ENCODE data around the gene IRAK2.
"Not testable (repeated sequence)": the region's sequence is repeated elsewhere in the genome, so short reads cannot be mapped to it uniquely, and the experiment has no call there.

Gene IRAK2

DNA sequence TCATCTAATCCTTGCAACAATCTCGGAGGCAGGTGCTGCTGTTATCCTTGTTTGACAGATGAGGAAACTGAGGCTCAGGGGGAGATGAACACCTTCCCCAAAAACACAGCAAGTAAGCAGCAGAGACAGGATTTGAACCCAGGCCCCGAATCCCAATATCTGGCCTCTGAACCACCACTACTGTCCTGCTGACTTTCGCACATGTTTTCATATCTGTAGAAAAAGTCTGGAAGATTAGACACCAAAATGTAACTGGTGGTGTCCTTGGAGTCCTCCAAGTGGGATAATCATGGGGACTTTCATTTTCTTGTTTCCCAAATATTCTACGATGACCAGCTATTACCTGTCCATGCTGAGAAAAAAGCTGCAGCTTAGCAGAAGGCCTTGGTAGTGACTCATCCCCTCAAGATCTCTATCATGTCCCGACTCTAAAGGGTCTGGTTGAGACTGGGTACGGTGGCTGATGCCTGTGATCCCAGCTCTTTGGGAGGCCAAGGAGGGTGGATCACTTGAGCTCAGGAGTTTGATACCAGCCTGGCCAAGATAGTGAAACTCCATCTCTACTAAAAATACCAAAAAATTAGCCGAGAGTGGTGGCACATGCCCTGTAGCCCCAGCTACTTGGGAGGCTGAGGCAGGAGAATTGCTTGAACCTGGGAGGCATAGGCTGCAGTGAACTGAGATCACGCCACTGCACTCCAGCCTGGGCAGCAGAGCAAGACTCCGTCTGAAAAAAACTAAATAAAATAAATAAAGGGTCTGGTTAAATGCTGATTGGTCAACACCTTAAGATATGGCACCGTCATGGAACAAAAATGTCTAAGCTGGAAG lies 8.6 kb downstream of the IRAK2 start:
- Histone ChIP-seq H3K27ac (ENCODE audit: low read length) (no peak overlapping the region), H3K36me3 (ENCODE audit: insufficient read depth, low read length) (no peaks in the 10 kb centered on the region), H3K9me3 (ENCODE audit: insufficient read depth, low read length, severe bottlenecking) (peaks cover 14% of the 10 kb centered on the region), H4K20me1 (ENCODE audit: insufficient read depth, low read length) (no peaks in the 10 kb centered on the region), H3K27me3 (ENCODE audit: insufficient read depth, low read length, poor library complexity) (no peaks in the 10 kb centered on the region), H3K4me1 (ENCODE audit: insufficient read depth, low read length) (no peaks in the 10 kb centered on the region), H3K4me2 (ENCODE audit: insufficient read depth, low read length) (no peak overlapping the region), H3K9ac (ENCODE audit: low read depth, low read length) (no peak overlapping the region), H3K79me2 (ENCODE audit: insufficient read depth, low read length) (no peaks in the 10 kb centered on the region), H3K4me3 (ENCODE audit: low read depth in 1 of 2, low read length in 2 of 2) (no peak overlapping the region), H2AFZ (ENCODE audit: low read depth, low read length) (no peak overlapping the region)
- DNase-seq (no peak), ATAC-seq (ENCODE audit: insufficient read depth, low read depth) (no peak)
- TF ChIP-seq, protein P1, sequence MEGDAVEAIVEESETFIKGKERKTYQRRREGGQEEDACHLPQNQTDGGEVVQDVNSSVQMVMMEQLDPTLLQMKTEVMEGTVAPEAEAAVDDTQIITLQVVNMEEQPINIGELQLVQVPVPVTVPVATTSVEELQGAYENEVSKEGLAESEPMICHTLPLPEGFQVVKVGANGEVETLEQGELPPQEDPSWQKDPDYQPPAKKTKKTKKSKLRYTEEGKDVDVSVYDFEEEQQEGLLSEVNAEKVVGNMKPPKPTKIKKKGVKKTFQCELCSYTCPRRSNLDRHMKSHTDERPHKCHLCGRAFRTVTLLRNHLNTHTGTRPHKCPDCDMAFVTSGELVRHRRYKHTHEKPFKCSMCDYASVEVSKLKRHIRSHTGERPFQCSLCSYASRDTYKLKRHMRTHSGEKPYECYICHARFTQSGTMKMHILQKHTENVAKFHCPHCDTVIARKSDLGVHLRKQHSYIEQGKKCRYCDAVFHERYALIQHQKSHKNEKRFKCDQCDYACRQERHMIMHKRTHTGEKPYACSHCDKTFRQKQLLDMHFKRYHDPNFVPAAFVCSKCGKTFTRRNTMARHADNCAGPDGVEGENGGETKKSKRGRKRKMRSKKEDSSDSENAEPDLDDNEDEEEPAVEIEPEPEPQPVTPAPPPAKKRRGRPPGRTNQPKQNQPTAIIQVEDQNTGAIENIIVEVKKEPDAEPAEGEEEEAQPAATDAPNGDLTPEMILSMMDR (IDR thresholded peaks at IDR 0.05; ENCODE audit: borderline replicate concordance, extremely low read depth, low read length, poor library complexity, severe bottlenecking), result no peak
- TF ChIP-seq EZH2 (IDR thresholded peaks at IDR 0.05; ENCODE audit: borderline replicate concordance, low read depth, low read length, severe bottlenecking), result no peak

DNA sequence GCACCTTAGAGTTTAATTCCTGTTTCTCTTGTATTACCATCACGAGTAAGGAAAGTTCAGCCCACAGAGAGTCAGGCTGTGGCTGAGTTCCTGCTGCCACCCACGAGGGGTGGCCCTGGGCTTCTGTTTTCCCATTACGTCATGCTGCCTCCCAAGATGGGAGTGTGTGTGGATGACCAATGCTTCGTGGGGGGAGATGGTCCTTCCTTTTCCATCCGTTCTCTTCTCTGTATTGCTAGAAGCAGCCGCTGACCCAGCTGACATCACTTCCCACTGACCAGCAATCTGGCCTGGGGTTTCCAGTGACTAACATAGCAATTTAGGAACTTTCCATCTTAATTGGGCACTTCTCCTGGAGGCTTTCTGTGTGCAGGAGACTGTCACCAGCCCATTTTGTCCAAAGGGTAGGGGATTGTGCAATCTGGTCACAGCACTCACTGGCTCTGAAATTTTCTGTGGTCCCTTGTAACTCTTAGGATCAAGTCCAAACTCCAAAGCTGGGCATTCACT lies 9.3 kb downstream of the IRAK2 start:
- no peak overlapping the region for H2AFZ ChIP-seq (ENCODE audit: low read depth, low read length)
- H3K9me3 ChIP-seq (ENCODE audit: insufficient read depth, low read length, severe bottlenecking), result peaks cover 8% of the 10 kb centered on the region
- H3K4me2 ChIP-seq (ENCODE audit: insufficient read depth, low read length), result no peak overlapping the region
- no peak overlapping the region for H3K4me3 ChIP-seq (ENCODE audit: low read depth in 1 of 2, low read length in 2 of 2)
- H3K27me3 ChIP-seq (ENCODE audit: insufficient read depth, low read length, poor library complexity), result no peaks in the 10 kb centered on the region
- DNase-seq (no peak), ATAC-seq (ENCODE audit: insufficient read depth, low read depth) (no peak)
- no peaks in the 10 kb centered on the region for H4K20me1 ChIP-seq (ENCODE audit: insufficient read depth, low read length)
- H3K79me2 ChIP-seq (ENCODE audit: insufficient read depth, low read length), result no peaks in the 10 kb centered on the region
- no peaks in the 10 kb centered on the region for H3K36me3 ChIP-seq (ENCODE audit: insufficient read depth, low read length)
- no peaks in the 10 kb centered on the region for H3K4me1 ChIP-seq (ENCODE audit: insufficient read depth, low read length)
- no peak overlapping the region for H3K27ac ChIP-seq (ENCODE audit: low read length)
- no peak for TF ChIP-seq EZH2 (IDR thresholded peaks at IDR 0.05; ENCODE audit: borderline replicate concordance, low read depth, low read length, severe bottlenecking)
- TF ChIP-seq, protein P1 (IDR thresholded peaks at IDR 0.05; ENCODE audit: borderline replicate concordance, extremely low read depth, low read length, poor library complexity, severe bottlenecking), result no peak
- no peak overlapping the region for H3K9ac ChIP-seq (ENCODE audit: low read depth, low read length)

DNA sequence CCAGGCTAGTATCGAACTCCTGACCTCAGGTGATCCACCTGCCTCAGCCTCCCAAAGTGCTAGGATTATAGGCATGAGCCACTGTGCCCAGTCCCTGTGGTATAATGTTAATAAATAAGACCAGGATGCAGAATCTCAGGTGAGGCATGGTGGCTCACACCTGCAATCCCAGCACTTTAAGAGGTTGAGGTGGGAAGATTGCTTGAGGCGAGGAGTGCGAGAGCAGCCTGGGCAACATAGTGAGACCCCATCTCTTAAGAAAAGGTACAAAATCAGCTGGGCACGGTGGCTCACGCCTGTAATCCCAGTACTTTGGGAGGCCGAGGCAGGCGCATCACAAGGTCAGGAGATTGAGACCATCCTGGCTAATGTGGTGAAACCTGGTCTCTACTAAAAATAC lies 10.6 kb downstream of the IRAK2 start:
- not testable (repeated sequence) for H3K27me3 ChIP-seq (ENCODE audit: insufficient read depth, low read length, poor library complexity); H3K27ac ChIP-seq (ENCODE audit: low read length)

DNA sequence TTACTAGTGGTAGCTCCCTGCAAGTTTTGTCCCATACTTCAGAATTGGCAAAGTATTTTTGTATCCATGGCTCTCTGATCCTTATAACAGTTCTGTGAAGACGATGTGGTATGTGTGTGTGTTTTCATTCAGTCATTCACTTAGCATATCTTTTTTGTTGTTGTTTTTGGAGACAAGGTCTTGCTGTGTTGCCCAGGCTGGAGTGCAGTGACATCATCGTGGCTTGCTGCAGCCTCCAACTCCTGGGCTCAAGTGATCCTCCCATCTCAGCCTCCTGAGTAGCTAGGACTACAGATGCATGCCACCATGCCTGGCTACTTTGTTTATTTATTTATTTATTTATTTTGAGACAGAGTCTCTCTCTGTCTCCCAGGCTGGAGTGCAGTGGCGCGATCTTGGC lies 11.4 kb downstream of the IRAK2 start:
- H3K4me2 ChIP-seq (ENCODE audit: insufficient read depth, low read length); H3K79me2 ChIP-seq (ENCODE audit: insufficient read depth, low read length); H3K4me3 ChIP-seq (ENCODE audit: low read depth in 1 of 2, low read length in 2 of 2); H3K36me3 ChIP-seq (ENCODE audit: insufficient read depth, low read length); H3K9ac ChIP-seq (ENCODE audit: low read depth, low read length); H2AFZ ChIP-seq (ENCODE audit: low read depth, low read length); H4K20me1 ChIP-seq (ENCODE audit: insufficient read depth, low read length); H3K4me1 ChIP-seq (ENCODE audit: insufficient read depth, low read length); DNase-seq; H3K27me3 ChIP-seq (ENCODE audit: insufficient read depth, low read length, poor library complexity); H3K27ac ChIP-seq (ENCODE audit: low read length); ATAC-seq (ENCODE audit: insufficient read depth, low read depth); H3K9me3 ChIP-seq (ENCODE audit: insufficient read depth, low read length, severe bottlenecking): not testable (repeated sequence)

More for the DNA sequence above, 10.6 kb downstream of the IRAK2 start:
- not testable (repeated sequence) for ATAC-seq (ENCODE audit: insufficient read depth, low read depth); DNase-seq; H3K4me3 ChIP-seq (ENCODE audit: low read depth in 1 of 2, low read length in 2 of 2); H3K9me3 ChIP-seq (ENCODE audit: insufficient read depth, low read length, severe bottlenecking); H3K36me3 ChIP-seq (ENCODE audit: insufficient read depth, low read length); H3K4me1 ChIP-seq (ENCODE audit: insufficient read depth, low read length); H3K9ac ChIP-seq (ENCODE audit: low read depth, low read length); H3K79me2 ChIP-seq (ENCODE audit: insufficient read depth, low read length); H2AFZ ChIP-seq (ENCODE audit: low read depth, low read length); H3K4me2 ChIP-seq (ENCODE audit: insufficient read depth, low read length); H4K20me1 ChIP-seq (ENCODE audit: insufficient read depth, low read length)

Data from DND-41 (cell line).